Ovary (tissue), 10 donors: Measurements from ENCODE around the gene GPR135. TPM values are rescaled to one million over a fixed set of nuclear protein-coding genes. Genes with fewer than 3 reads are reported as not detected.

Experiments
- DNase-seq, 5 donors: peaks; one replicate each; pipeline ENCODE4 v3.0.0-alpha.2; 2019 to 2020
- H3K27ac ChIP-seq, 2 donors: fragments of 200-600 bp; one replicate each; pipeline versions ENCODE4 v1.5.1 to v1.8.0; 2019 to 2022
- H3K27me3 ChIP-seq: fragments of 200-600 bp; one replicate; pipeline ENCODE4 v1.8.0; 2022
- H3K36me3 ChIP-seq: fragments of 200-600 bp; sonication (generic); one replicate; pipeline ENCODE4 v1.5.1; 2019
- H3K4me1 ChIP-seq: one replicate; pipeline ENCODE4 v1.8.1; 2013; ENCODE audit warnings: mild to moderate bottlenecking, moderate library complexity; ENCODE audit not compliant: insufficient read depth
- H3K4me3 ChIP-seq: fragments of 200-600 bp; sonication (generic); one replicate; pipeline ENCODE4 v1.5.1; 2017
- H3K9me3 ChIP-seq, 2 donors: fragments of 200-600 bp in 1 of 2; sonication (generic) in 1 of 2; one replicate each; pipeline versions ENCODE4 v1.5.1 to v1.8.1; 2013 to 2019; ENCODE audit warnings: mild to moderate bottlenecking in 1 of 2, moderate library complexity in 1 of 2
- EP300 ChIP-seq: sonication (generic); formaldehyde crosslinking; IDR thresholded peaks from one replicate; pipeline ENCODE4 v1.6.1; 2017; ENCODE audit warnings: antibody characterized with exemption
- POLR2A ChIP-seq: fragments of 450-650 bp; IDR thresholded peaks from one replicate; pipeline ENCODE4 v1.6.1; 2017; ENCODE audit warnings: antibody characterized with exemption, mild to moderate bottlenecking, moderate library complexity
- WGBS, 3 donors: extraction: QIAGEN DNeasy Blood & Tissue Kit in 1 of 3; methylation state at CpG; one replicate each; pipeline versions ENCODE4 v1.1.5 to v1.1.7; 2013 to 2017; 5-methylcytosine and 5-hydroxymethylcytosine counted together
- intact Hi-C, 4 donors: fragments of 100-400 bp; cut with DNase I; formaldehyde crosslinking; loops; one replicate each; pipeline versions ENCODE4 v1.11.0 to v1.15.1; 2022 to 2023
- long read RNA-seq, 3 donors: library from polyadenylated mRNA in 2 of 3; unstranded in 2 of 3; transcript quantifications; one replicate each; pipeline ENCODE4 v2.0.0 and lab custom pipeline, GENCODE V29; 2021 to 2026
- polyA plus RNA-seq, 2 donors: library from polyadenylated mRNA; stranded (reverse); fragments of 200-250 nt in 1 of 2; fragments of 350-450 nt in 1 of 2; fragmentation: Illumina TruSeq in 1 of 2; extraction: RNeasy Lipid Tissue Mini Kit (QIAGEN cat#74804) in 1 of 2; gene quantifications; one replicate each; pipeline ENCODE4 v1.2.3, GENCODE V29; 2013 to 2014
- total RNA-seq, 7 donors: library from RNA; depleted of rRNA in 2 of 7; stranded (reverse); fragments of >200 nt in 2 of 7; fragmentation: NEBNext Ultra II Directional in 3 of 7; extraction: Animal tissue kit (Norgen Biotek cat#: 25700) in 3 of 7; gene quantifications; one replicate each; pipeline versions ENCODE4 v1.1.0 to v1.2.4, GENCODE V29; 2016 to 2023
- TF ChIP-seq, protein P1 (sequence below), 3 donors: fragments of 450-650 bp in 2 of 3; fragments of 200-600 bp in 1 of 3; IDR thresholded peaks; one replicate each; pipeline versions ENCODE4 v1.5.1 to v1.8.0; 2016 to 2022; ENCODE audit warnings: antibody characterized with exemption in 3 of 3, mild to moderate bottlenecking in 1 of 3
- donor health status: DM: no; HTN: no; CAD: no; lungs with moderate emphysema.
- donor health status: DM: no; HTN: no; CAD: no.
- donor health status: Bipolar disorder and iron deficiency.
- donor health status: DM: yes; HTN: yes; CAD: no.
- donor health status: DM: no; HTN: no; CAD: no.
- donor health status: DM: yes; HTN: yes; CAD: no.

GPR135 gene
- total RNA-seq (10 to 100 TPM in 1 of 7 donors, 1 to 10 TPM in 6; 4.8 to 10.9 (median 6.9) TPM), polyA plus RNA-seq (1 to 10 TPM; 1.7 to 4.6 TPM)
- long read RNA-seq, donor 1, full-length matches to known transcripts = 6 of 6 reads
- long read RNA-seq, donor 1, partial matches to known transcripts = 0 of 6 reads
- long read RNA-seq, donor 1, other reads (novel, unspliced or antisense) = 0 of 6 reads
- long read RNA-seq, donor 2, full-length matches to known transcripts = 1 of 1 reads
- long read RNA-seq, donor 2, partial matches to known transcripts = 0 of 1 reads
- long read RNA-seq, donor 2, other reads (novel, unspliced or antisense) = 0 of 1 reads
- long read RNA-seq, donor 3, full-length matches to known transcripts = 11 of 12 reads
- long read RNA-seq, donor 3, partial matches to known transcripts = 1 of 12 reads
- long read RNA-seq, donor 3, other reads (novel, unspliced or antisense) = 0 of 12 reads

DNA sequence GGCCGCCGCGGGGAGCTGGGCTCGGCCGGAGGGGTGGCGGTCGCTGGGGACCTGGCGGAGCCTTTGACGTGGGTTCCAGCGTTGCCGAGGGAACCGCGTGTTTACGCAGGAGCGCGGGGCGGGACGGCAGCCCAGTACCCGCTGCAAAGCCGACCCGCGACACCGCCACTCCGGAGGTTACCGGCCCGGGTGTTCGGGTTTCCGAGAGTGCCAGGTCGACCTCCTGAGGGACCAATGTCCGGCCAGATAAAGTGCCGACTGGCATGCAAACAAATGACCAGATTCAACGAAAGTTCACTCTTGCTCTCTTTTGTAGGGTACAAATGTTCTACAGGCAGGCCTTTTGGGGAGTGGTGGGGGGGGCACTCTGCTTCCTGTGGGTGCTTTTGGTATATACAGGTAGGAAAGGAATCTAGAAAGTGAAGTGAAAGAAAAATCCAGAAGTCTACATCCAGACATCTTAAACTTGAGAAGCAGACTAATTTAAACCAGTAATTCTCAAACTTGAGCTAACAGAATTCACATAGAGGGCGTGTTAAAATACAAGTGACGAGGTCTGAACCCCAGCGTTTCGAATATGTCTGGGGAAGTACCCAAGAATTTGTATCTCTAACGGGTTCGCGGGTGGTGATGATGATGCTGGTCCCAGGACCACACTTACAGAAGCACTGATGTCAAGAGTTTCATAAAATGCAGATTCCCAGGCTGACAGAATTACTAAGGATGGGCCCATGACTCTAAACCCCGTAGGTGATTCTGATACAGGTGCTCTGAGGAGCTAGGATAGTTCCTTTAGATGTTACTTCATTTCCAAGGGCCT lies at the start of gene GPR135:
TSS of gene GPR135 (minus strand) at position 65 of the 820 bp plus-strand sequence. CDS start 154 bp downstream, outside the sequence.
- TF ChIP-seq, protein P1, sequence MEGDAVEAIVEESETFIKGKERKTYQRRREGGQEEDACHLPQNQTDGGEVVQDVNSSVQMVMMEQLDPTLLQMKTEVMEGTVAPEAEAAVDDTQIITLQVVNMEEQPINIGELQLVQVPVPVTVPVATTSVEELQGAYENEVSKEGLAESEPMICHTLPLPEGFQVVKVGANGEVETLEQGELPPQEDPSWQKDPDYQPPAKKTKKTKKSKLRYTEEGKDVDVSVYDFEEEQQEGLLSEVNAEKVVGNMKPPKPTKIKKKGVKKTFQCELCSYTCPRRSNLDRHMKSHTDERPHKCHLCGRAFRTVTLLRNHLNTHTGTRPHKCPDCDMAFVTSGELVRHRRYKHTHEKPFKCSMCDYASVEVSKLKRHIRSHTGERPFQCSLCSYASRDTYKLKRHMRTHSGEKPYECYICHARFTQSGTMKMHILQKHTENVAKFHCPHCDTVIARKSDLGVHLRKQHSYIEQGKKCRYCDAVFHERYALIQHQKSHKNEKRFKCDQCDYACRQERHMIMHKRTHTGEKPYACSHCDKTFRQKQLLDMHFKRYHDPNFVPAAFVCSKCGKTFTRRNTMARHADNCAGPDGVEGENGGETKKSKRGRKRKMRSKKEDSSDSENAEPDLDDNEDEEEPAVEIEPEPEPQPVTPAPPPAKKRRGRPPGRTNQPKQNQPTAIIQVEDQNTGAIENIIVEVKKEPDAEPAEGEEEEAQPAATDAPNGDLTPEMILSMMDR (IDR thresholded peaks at IDR 0.05) = no peak
- TF ChIP-seq POLR2A = no peak
- TF ChIP-seq EP300 = no peak
- intact Hi-C loops = no loop called here
- H3K27me3 ChIP-seq = no peaks in the 10 kb centered on the region
- peak within 1 kb of the TSS; percentile 61 for H3K4me3 ChIP-seq
- no peaks in the 10 kb centered on the region for H3K9me3 ChIP-seq
- H3K4me1 ChIP-seq = peaks cover 8% of the 10 kb centered on the region
- H3K27ac ChIP-seq = peak within 1 kb of the TSS; percentile 79 to 84
- 17 to 19% (median 19%) methylated on average over 40 of the region's 40 CpGs for WGBS, 3 donors
- DNase-seq = peak in 2 of 5 donors; percentile 71 to 75
- H3K36me3 ChIP-seq = no peaks in the 10 kb centered on the region

GRCh38 chr14:59511916-59512575 lies 46.9 kb upstream of the GPR135 start:
- Histone ChIP-seq H3K4me3 (no peak overlapping the region), H3K36me3 (no peaks in the 10 kb centered on the region), H3K27ac (no peak overlapping the region), H3K4me1 (no peaks in the 10 kb centered on the region), H3K27me3 (no peaks in the 10 kb centered on the region), H3K9me3 (no peaks in the 10 kb centered on the region)
- no peak for DNase-seq
- intact Hi-C loops = no loop called here
- 74 to 80% (median 79%) methylated on average over 4 of the region's 4 CpGs for WGBS, 3 donors
- TF ChIP-seq, protein P1 (IDR thresholded peaks at IDR 0.05) = no peak
- TF ChIP-seq EP300 (no peak), POLR2A (no peak)

GRCh38 chr14:59510966-59511365 lies 45.8 kb upstream of the GPR135 start:
- no peaks in the 10 kb centered on the region for H3K36me3 ChIP-seq
- no peaks in the 10 kb centered on the region for H3K27me3 ChIP-seq
- no peaks in the 10 kb centered on the region for H3K9me3 ChIP-seq
- TF ChIP-seq, protein P1 (IDR thresholded peaks at IDR 0.05) = no peak
- TF ChIP-seq POLR2A = no peak
- TF ChIP-seq EP300 = no peak
- no peak overlapping the region for H3K27ac ChIP-seq
- no peak overlapping the region for H3K4me3 ChIP-seq
- no peaks in the 10 kb centered on the region for H3K4me1 ChIP-seq
- intact Hi-C loops = no loop called here
- 25 to 32% (median 28%) methylated on average over 3 of the region's 3 CpGs for WGBS, 3 donors
- no peak for DNase-seq

GRCh38 chr14:59510001-59510400 lies 44.8 kb upstream of the GPR135 start:
- DNase-seq = no peak
- no peaks in the 10 kb centered on the region for H3K36me3 ChIP-seq
- no peak for TF ChIP-seq POLR2A
- no peak for TF ChIP-seq EP300
- TF ChIP-seq, protein P1 (IDR thresholded peaks at IDR 0.05) = no peak
- H3K27ac ChIP-seq = no peak overlapping the region
- no peaks in the 10 kb centered on the region for H3K27me3 ChIP-seq
- intact Hi-C loops = no loop called here
- no peak overlapping the region for H3K4me3 ChIP-seq
- no peaks in the 10 kb centered on the region for H3K9me3 ChIP-seq
- 67 to 82% (median 72%) methylated on average over 2 of the region's 2 CpGs for WGBS, 3 donors
- no peaks in the 10 kb centered on the region for H3K4me1 ChIP-seq
